Activated T-helper 1 cell treated with anti-CD3 and anti-CD28 coated beads, Interleukin-2, amount 50 U/mL, for 16 hours (primary cell): ENCODE measurements around the gene CYP4B1.
"Not testable (repeated sequence)": the region's sequence is repeated elsewhere in the genome, so short reads cannot be mapped to it uniquely, and the experiment has no call there.

Experiments used
- DNase-seq, 2 donors: peaks; one replicate each; pipeline ENCODE4 v3.0.0-alpha.2; 2020; ENCODE audit warnings: low read depth in 1 of 2, low spot score in 1 of 2

The CYP4B1 gene

DNA sequence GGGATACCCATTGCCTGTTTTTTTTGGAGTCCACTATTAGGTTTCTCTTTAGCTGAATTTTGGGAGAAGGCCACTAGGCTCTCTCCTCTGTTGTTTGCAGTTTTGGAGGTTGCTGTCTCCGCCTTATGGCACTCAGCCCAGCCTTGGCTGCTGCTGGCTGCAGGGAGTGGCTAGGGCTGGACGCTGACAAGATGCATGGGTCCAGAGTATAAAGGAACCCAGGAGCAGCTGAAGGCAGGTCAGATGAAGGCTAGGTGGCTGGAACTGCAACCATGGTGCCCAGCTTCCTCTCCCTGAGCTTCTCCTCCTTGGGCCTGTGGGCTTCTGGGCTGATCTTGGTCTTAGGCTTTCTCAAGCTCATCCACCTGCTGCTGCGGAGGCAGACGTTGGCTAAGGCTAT is at the start of gene CYP4B1:
CYP4B1 (plus strand) TSS at position 237 of the 400 bp plus-strand sequence; CDS start at position 273, 36 bp downstream.
- no peak for DNase-seq

- no peak for DNase-seq
These were observed 49.4 kb upstream of the CYP4B1 start for GRCh38 chr1:46749404-46749803.

- DNase-seq, result no peak
These were observed 48.9 kb upstream of the CYP4B1 start for GRCh38 chr1:46749921-46750404.

DNA sequence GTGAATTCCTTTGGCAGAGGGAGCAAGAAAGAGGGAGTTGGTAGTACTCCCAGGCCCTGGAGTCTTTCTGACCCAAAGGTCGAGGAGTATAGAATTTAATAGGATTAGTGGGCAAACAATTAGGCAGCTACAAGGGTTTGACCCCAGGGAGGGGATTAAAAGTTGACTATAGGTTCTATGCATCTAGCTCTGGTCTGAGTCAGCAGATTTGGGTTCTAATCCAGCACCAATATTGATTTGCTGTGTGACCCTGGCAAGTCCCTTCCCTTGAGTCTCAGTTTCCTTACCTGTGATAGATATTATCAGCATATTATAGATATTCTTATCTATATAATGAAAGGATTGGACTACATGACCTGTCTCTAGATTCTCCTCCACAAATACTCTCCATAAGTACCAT is 44.9 kb upstream of the CYP4B1 start:
- no peak for DNase-seq

DNA sequence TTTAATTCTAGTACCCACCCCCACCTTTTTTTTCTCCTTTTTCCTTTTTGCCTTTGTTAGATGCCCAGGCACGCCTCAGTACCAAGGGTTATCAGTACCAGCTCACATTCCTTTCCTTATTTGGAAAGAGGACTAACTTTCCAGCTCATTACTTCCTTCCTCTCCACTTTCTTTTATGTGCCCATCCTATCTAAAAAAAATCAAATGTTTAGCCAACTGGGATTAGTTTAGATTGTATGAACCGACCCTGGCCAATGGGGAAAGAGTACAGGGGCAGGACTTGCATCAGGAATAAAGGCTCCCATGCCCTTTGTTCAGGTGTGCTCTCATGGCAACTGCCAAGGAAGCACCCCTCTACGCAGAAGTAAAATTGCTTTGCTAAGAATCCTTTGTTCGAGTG is 44.1 kb upstream of the CYP4B1 start:
- DNase-seq, result not testable (repeated sequence)

DNA sequence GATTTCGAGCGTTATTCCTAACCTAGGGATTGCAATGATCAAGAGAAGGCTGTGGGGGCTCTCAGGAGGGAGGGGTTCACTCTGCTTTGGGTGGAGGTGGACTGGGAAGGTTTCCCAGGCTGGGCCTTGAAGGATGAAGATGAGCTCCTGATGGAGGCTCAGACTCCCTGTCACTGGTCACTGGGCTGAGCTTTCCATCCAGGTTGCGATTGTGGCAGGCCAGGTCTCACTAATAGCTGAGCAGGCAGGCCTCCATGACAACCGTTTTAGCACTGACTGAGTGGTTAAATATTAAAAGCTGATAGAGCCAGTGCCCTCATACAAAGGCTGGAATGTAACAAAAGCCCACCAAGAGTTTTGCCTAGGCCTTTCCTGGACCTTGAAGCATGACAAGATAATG is 43.7 kb upstream of the CYP4B1 start:
- no peak for DNase-seq

GRCh38 chr1:46757247-46757955 is 41.4 kb upstream of the CYP4B1 start:
- no peak for DNase-seq

DNA sequence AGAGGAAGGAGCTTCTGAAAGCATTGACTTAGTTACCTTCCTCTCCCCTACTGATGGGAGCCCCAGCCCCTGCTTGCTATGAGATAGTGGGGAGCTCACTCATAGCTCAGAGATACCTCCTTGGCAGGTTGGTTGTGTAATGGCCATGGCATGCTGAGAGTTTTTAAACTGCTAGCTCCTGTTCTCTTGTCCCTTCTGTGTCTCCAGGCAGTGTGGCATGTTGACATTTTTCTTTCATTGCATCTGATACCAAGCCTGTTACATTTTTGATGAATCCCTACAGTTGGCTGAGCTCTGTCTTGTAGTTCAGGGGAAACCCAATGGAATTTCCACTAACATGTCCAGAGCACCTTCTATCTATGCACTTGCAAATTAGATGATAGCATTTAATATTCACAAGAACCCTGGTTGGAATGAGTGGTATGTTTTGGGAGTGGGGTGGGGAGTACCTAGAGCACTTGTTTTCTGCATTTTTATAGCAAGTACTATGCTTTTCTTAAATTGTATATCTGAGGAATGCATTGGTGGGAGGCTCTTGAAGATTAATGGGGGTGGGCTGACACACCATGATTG is 40.8 kb upstream of the CYP4B1 start:
- DNase-seq, result no peak

DNA sequence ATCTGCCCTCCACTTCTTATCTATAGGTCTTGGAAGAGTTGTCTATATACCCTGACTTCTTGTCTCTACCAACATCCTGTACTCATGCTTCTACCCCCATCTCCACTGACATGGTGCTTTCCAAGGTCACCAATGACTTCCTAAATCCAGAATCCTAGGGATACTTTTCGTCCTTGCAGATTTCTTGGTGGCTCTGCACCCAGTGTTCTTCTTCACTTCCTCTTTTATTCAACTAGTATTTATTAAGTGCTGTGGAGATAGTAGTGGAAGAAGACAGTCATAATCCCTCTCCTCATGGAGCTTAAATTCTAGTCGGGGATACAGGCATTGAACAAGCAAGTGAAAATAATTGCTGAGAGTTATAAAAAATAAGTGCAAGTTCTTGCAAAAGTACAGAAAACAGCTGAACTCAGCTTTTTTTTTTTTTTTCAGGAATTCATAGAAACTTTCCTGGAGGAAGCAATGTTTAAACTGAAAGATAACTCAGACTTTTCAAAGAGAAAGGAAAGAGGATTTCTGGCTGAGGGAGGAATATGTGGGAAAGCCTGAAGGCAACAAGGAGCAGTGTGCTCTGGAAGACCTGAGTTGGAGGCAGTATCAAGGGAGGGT is 38.2 kb upstream of the CYP4B1 start:
- no peak for DNase-seq

DNA sequence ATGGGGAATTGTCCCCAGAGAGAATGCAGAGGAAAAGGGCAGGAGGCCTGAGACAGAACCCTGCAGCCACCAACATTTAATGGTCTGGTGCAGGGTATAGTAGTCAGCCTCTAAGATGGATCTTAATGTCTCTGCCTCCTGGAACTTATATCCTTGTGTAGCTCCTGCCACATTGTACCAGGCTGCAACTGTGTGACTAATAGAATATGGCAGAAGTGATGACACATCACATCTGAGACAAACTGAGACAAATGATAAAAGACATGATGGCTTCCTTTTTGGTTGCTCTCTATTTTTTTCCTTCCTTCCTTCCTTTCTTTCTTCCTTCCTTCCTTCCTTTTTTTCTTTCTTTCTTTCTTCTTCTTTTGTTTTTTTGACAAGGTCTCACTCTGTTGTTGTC is 37.1 kb upstream of the CYP4B1 start:
- DNase-seq, result no peak

- DNase-seq, result no peak
These were observed 34.4 kb upstream of the CYP4B1 start for GRCh38 chr1:46764402-46764801.

DNA sequence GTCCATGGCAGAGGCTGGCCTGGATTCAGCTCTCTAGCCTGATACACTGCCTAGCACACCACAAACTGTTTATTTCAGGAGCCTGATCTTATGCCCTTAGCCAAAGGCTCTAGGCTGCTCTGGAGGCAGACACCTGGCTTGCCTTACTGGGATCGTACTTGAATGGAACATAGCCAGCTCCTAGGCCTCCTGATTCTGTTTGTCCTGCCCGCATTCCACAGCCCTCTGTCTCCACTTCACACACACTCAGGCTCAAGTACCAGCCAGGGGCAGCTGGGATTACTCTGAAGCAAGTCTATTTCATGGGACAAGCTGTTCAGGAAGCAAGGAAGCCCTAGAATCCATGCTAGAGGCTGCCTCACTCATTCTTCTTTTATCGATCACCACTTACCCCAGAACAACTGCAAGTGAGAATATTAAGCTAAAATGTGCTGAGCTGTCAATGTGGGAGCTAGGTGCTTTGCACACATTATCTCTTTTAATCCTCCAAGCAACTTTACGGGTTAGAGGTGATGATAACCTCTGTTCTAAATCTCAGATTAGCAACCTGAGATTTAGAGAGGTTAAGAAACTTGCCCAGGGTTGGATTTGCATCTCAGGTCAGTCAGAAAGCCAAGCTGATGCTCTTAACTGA is 31.1 kb upstream of the CYP4B1 start:
- DNase-seq, result no peak

DNA sequence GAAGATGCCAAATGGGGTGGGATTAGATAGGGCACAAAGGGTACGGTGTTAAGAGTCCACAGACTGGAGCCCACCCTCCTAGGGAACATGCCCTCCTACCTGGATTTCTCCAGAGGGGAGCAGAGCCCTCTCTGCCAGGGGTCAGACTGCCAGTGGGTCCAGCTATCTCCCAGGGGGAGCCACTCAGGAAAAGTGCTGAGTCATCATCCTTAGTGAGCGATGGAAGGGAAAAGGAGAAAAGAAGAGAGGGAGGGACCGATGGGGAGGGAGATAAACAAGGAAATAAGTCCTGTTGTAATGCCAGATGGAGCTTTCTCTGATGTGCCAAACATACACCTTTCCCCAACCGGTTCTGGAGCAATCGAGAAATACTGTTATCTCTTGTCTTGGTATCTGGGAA is 30.4 kb upstream of the CYP4B1 start:
- DNase-seq, result no peak

DNA sequence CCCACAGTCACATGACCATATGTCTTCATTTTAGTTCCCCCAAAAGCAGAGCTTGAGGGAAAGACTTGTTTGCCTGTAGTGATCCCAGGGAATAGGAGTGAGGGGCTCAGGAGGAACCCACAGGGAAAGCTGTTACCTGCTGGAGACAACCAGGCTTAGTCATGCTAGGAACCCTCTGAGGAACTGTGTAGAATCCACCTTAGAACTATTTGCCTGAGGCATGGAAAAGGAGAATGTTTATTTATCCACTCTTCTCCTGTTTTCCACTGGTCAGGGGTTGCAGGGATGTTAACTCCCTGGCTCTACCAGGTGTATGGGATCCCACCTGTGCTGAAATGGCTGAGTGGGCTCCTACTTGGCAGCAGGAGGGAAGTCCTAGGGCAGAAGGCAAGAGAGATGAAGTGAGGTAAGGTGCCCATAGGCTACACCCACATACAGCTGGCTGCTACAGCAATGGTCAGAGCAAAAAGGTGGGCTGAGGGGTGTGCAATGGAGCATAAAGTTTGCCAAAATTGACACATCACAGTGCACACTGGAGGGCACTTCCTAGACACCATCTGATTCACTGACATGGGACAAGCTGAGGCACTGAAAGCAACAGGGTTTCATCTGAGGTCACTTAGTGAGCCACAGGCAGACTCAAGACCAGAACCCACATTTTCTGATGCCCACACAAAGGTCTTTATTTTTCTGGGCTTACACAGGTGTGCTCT is 29.7 kb upstream of the CYP4B1 start:
- DNase-seq, result no peak

- DNase-seq, result no peak
These were observed 28.3 kb upstream of the CYP4B1 start for GRCh38 chr1:46770541-46770940.

DNA sequence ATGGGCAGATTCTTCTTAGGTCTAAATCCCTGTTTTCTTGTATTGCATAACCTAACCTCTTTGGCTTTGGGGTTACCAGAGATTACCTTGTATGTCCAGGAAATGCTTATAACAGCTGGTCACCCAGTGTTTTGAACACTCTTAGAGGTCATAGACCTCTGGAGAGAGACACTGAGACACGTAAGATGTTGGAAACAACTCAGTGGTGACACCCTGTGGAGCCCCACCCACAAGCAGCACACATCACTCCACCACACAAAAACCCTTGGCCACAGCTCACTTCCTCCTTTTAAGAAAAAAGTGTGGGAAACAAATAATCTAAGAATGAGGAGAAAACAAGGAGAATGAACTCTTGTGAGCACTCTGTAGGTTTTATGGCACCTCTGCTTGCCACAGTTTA is 26.3 kb upstream of the CYP4B1 start:
- DNase-seq, result no peak

- DNase-seq, result no peak
These were observed 24.5 kb upstream of the CYP4B1 start for GRCh38 chr1:46774297-46774696.

DNA sequence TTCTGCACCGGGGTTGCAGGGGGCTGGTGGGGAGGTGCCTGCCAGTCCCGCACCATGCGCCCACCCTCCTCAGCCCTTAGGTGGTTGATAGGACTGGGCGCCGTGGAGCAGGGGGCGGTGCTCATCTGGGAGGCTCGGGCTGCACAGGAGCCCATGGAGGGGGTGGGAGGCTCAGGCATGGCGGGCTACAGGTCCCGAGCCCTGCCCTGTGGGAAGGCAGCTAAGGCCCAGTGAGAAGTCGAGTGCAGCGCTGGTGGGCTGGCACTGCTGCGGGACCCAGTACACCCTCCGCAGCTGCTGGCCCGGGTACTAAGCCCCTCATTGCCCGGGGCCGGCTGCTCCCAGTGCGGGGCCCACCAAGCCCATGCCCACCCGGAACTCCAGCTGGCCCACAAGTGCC is 20.4 kb upstream of the CYP4B1 start:
- DNase-seq, result not testable (repeated sequence)

- DNase-seq, result no peak
These were observed 14.2 kb upstream of the CYP4B1 start for GRCh38 chr1:46784666-46785065.

DNA sequence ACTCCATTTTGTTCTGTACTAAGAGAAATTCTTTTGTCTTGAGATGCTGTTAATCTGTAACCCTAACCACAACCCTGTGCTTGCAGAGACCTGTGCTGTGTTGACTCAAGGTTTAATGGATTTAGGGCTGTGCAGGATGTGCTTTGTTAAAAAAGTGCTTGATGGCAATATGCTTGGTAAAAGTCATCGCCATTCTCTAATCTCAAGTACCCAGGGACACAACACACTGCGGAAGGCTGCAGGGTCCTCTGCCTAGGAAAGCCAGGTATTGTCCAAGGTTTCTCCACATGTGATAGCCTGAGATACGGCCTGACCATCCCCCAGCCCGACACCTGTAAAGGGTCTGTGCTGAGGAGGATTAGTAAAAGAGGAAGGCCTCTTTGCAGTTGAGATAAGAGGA is 10.2 kb upstream of the CYP4B1 start:
- DNase-seq, result not testable (repeated sequence)

DNA sequence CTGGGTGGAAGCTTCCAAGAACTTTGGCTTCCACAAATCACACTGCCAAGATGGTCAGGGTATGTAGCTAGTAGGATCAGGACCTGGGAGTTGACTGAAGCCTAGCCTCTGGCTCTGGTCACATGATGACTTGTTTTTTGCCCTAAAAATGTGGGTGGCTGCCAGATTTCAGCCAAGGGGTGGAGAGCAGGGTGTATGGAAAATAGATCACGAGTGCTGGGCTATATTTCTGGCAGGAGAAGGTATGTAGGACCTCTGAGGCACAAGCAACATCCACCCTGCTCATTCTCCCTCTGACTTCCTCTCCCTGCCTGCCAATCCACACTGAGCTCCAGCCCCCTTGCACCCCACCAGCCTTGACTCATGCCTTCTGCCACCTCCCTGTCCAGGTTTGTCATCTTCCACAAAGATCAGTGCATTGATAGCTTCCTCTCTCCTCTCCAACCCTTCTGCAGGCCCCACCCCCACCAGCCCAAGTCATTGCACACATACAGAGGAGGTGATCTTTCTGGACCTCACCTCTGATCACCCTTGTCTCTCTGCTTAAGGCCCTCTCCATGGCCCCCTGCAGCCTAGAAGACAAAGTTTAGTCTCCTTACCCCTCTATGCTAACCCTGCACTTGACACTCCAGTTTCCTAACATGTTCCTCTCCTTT is 8.3 kb upstream of the CYP4B1 start:
- DNase-seq, result no peak
